ES-I3 (cell line): ENCODE results near the gene EBI3.
"Not testable (repeated sequence)": the region's sequence is repeated elsewhere in the genome, so short reads cannot be mapped to it uniquely, and the experiment has no call there.

Experiments used
- H3K36me3 ChIP-seq: 2 replicates; pipeline ENCODE4 v1.6.1; 2013; ENCODE audit warnings: mild to moderate bottlenecking, low read length, control low read depth, moderate library complexity; ENCODE audit not compliant: insufficient read depth
- H3K4me1 ChIP-seq: 2 replicates; pipeline ENCODE4 v1.6.1; 2013; ENCODE audit warnings: mild to moderate bottlenecking, control low read depth, low read length; ENCODE audit not compliant: insufficient read depth
- H3K9ac ChIP-seq: 2 replicates; pipeline ENCODE4 v1.6.1; 2013; ENCODE audit warnings: low read depth, mild to moderate bottlenecking, low read length, moderate library complexity
- H3K9me3 ChIP-seq: 2 replicates; pipeline ENCODE4 v1.6.1; 2013; ENCODE audit warnings: mild to moderate bottlenecking, low read length, moderate library complexity; ENCODE audit not compliant: control insufficient read depth, insufficient read depth

The EBI3 gene

GRCh38 chr19:4234862-4235201 is 5.5 kb downstream of the EBI3 start:
- no peaks in the 10 kb centered on the region for H3K4me1 ChIP-seq
- H3K36me3 ChIP-seq = no peaks in the 10 kb centered on the region
- H3K9me3 ChIP-seq = no peaks in the 10 kb centered on the region
- H3K9ac ChIP-seq = no peak overlapping the region

- H3K9ac ChIP-seq, H3K36me3 ChIP-seq: not testable (repeated sequence)
Measured at GRCh38 chr19:4237510-4237909, 8.2 kb downstream of the EBI3 start.

GRCh38 chr19:4238831-4239230 is 9.5 kb downstream of the EBI3 start:
- Histone ChIP-seq H3K36me3 (no peaks in the 10 kb centered on the region), H3K9ac (no peak overlapping the region), H3K4me1 (no peaks in the 10 kb centered on the region), H3K9me3 (no peaks in the 10 kb centered on the region)

More at GRCh38 chr19:4237510-4237909, 8.2 kb downstream of the EBI3 start:
- not testable (repeated sequence) for H3K4me1 ChIP-seq, H3K9me3 ChIP-seq

DNA sequence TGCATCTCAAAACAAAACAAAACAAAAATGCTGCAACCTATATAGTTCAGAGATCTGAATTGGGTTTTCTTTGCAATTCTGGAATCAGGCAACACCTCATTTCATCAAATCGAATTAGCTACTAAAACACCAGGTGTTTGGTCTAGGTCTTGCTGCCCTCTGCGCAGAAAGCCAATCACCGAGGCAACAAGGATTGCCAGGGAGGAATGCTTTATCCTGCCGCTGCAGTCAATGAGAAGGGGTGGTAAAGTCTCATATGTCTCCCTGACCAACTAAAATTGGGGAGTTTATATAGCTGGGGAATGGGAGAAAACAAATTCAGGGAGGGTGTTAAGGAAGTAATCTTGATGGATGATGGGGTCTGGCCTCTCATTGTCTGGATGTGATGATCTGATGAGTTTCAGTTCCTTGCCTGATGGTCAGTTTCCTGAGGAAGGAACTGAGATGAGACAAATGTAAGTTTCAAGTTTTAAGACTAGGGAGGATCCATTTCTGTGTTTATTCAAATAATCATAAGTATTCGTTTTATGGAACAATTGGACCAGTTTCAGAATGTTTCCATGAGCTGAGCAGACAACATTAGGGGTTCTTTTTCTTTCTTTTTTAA is 12.6 kb downstream of the EBI3 start:
- Histone ChIP-seq H3K9ac (no peak overlapping the region), H3K9me3 (no peaks in the 10 kb centered on the region), H3K36me3 (no peaks in the 10 kb centered on the region), H3K4me1 (no peaks in the 10 kb centered on the region; the same call in 1 of the 2 replicates)

GRCh38 chr19:4245938-4246337 is 16.6 kb downstream of the EBI3 start:
- H3K9ac ChIP-seq = peak overlapping the region; percentile 99; the same call in 1 of the 2 replicates
- not testable (repeated sequence) for H3K36me3 ChIP-seq, H3K4me1 ChIP-seq, H3K9me3 ChIP-seq

- Histone ChIP-seq H3K4me1 (no peaks in the 10 kb centered on the region; the same call in 1 of the 2 replicates), H3K9ac (peak within 1 kb of the TSS; percentile 99), H3K36me3 (peaks cover 7% of the 10 kb centered on the region; the same call in 1 of the 2 replicates), H3K9me3 (no peaks in the 10 kb centered on the region)
Measured at GRCh38 chr19:4246767-4247593, 17.7 kb downstream of the EBI3 start, which contains the start of gene YJU2. Gene YJU2, plus strand, starts transcription at chr19:4247080. Its CDS starts 67 bp downstream, at chr19:4247147.

DNA sequence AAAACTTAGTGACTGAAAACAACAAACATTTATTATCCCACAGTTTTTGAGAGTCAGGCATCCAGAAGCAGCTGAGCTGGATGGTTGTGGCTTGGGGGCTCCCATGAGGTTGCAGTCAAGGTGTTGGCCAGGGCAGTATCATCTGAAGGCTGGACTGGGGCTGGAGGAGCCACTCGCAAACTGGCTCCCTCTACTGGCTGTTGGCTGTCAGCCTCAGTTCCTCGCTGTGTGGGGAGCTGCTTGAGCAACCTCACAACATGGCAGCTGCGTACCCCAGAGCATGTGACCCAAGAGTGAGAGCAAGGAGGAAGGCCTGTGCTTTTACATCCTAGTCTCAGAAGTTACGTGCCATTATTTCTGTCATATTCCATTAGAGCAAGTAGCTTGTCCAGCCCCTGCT is 27.2 kb downstream of the EBI3 start:
- H3K9ac ChIP-seq = no peak overlapping the region
- H3K36me3 ChIP-seq = peaks cover 21% of the 10 kb centered on the region; the same call in 1 of the 2 replicates
- no peaks in the 10 kb centered on the region for H3K4me1 ChIP-seq
- peaks cover 6% of the 10 kb centered on the region; the same call in 1 of the 2 replicates for H3K9me3 ChIP-seq

GRCh38 chr19:4257025-4257424 is 27.7 kb downstream of the EBI3 start:
- H3K9ac ChIP-seq = no peak overlapping the region
- H3K36me3 ChIP-seq = peaks cover 21% of the 10 kb centered on the region; the same call in 1 of the 2 replicates
- H3K4me1 ChIP-seq = no peaks in the 10 kb centered on the region
- H3K9me3 ChIP-seq = peaks cover 6% of the 10 kb centered on the region; the same call in 1 of the 2 replicates

DNA sequence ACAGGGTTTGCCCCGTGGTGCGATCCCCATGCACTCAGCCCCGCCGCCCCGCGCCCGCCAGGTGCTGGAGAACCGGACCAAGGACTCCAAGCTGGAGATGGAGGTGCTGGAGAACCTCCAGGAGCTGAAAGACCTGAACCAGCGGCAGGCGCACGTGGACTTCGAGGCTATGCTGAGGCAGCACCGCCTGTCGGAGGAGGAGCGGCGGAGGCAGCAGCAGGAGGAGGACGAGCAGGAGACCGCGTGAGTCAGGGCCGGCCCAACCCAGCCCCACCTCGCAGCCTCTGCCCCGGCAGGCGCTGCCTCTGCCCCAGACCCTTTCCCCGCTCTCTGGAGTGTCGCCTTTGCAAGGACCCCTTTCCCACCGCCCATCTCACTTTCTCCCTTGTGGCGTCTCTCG is 28.9 kb downstream of the EBI3 start:
- no peak overlapping the region for H3K9ac ChIP-seq
- no peaks in the 10 kb centered on the region for H3K4me1 ChIP-seq
- H3K36me3 ChIP-seq = peaks cover 16% of the 10 kb centered on the region; the same call in 1 of the 2 replicates
- H3K9me3 ChIP-seq = peaks cover 6% of the 10 kb centered on the region; the same call in 1 of the 2 replicates

DNA sequence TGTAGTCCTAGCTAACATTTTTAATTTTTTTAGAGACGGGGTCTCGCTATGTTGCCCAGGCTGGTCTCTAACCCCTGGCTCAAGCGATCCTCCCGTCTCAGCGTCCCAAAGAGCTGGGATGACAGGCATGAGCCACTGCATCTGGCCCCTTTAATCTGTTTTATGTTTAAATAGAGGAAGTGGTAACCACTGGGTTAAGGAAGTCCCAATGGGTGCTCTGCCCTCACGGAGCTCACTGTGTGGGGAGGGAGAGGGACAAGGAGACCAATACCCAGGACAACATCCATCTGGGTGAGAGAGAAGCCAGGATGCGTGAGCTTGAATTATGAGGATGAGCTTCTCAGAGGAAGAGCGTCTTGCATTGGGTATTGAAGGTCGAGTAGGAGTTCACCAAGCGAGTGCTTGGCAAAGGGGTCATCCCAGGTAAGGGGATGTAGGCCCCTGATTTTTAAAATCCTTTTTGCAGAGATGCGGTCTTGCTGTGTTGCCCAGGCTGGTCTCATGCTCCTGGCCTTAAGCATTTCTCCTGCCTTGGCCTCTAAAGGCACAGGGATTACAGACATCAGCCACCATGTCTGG is 31.4 kb downstream of the EBI3 start:
- peaks cover 15% of the 10 kb centered on the region; the same call in 1 of the 2 replicates for H3K36me3 ChIP-seq
- peaks cover 6% of the 10 kb centered on the region; the same call in 1 of the 2 replicates for H3K9me3 ChIP-seq
- no peak overlapping the region for H3K9ac ChIP-seq
- H3K4me1 ChIP-seq = no peaks in the 10 kb centered on the region

DNA sequence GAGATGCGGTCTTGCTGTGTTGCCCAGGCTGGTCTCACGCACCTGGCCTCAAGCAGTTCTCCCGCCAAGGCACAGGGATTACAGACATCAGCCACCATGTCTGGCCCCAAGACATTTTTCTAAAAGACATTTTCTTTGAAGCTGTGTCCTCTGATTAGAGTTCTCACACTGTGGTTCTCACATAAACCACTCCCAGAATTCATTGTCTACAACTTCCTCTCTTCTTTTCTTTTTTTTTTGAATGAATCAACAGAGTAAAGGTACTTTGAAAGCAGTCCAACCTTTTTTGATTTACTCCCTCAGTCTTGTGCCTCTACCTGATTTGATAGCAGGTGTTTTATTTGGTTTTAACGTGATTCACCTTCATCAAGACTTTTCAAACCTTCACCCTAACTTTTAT is 35.5 kb downstream of the EBI3 start:
- no peaks in the 10 kb centered on the region for H3K9me3 ChIP-seq
- H3K36me3 ChIP-seq = peaks cover 1% of the 10 kb centered on the region; the same call in 1 of the 2 replicates
- no peaks in the 10 kb centered on the region for H3K4me1 ChIP-seq
- H3K9ac ChIP-seq = no peak overlapping the region

GRCh38 chr19:4266253-4267000 is 37.1 kb downstream of the EBI3 start:
- Histone ChIP-seq H3K4me1 (no peaks in the 10 kb centered on the region), H3K9ac (no peak overlapping the region), H3K9me3 (no peaks in the 10 kb centered on the region), H3K36me3 (no peaks in the 10 kb centered on the region; the same call in 1 of the 2 replicates)

GRCh38 chr19:4267101-4267900 is 38.0 kb downstream of the EBI3 start:
- H3K9me3 ChIP-seq = no peaks in the 10 kb centered on the region
- no peak overlapping the region for H3K9ac ChIP-seq
- H3K4me1 ChIP-seq = no peaks in the 10 kb centered on the region
- H3K36me3 ChIP-seq = no peaks in the 10 kb centered on the region; the same call in 1 of the 2 replicates
